AG08395 (cell line): ENCODE results near the gene CDH4.
"Not testable (repeated sequence)": the region's sequence is repeated elsewhere in the genome, so short reads cannot be mapped to it uniquely, and the experiment has no call there.

Experiments
- DNase-seq: peaks from one replicate; pipeline ENCODE4 v3.0.0; 2012; ENCODE audit warnings: mixed read lengths, low spot score

Gene CDH4

DNA sequence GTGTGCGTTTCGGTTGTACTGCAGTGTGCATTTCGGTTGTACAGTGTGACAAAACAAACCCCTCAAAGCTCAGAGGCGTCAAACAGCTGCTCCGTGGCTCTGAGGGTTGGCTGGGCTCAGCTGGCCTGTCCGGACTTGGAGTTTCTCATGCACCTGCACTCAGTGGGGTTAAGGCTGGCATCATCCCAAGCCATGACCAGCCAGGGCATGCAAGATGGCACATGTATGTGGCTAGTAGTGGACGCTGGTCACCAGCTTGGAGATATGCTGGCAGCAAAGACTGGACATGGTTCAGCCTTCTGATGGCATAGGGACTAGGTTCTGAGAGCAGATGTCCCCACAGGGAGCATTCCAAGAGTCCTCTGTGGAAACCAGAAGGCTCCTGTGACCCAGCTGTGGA is 187.2 kb downstream of the CDH4 start:
- DNase-seq, result no peak

DNA sequence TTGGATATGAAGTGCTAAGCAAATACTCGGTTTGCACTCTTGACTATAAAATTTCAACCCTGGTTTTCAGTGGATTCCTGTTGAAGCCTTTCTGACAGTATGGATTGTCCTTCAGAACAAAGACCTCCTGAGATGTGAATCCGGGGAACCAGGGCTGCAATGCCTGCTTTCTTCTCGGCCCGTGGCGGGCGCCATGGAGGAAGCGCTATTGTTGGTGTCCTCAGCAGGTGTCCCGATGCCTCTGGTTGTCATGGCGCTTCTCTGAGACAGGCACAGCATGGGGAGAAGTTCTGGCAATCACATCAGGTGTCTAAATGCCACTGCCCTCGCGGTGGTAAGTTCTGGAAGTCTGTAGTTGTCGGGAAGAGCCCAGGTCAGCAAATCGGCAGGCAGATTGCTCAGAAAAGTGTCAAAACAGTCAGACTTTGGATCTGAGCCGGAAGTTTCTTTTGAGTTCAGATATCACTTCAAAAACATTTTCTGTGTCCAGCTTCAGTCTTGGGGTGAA is 188.5 kb downstream of the CDH4 start:
- DNase-seq, result no peak

DNA sequence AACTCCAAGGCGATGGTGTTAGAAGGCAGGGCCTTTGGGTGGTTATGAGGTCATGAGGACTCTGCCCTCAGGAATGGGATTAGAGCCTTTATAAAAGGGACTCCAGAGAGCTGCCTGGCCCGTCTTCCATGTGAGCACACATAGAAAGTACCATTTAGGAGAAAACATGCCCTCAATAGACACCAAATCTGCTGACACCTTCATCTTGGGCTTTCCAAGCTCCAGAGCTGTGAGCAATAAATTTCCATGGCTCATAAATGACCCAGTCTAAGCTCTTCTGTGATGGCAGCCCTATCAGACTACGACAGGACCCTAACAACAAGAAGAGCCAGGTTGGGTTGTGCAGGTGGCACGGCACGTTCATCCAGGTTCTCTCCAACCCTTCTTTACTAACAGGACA is 189.5 kb downstream of the CDH4 start:
- DNase-seq, result no peak

GRCh38 chr20:61442075-61442670 is 190.1 kb downstream of the CDH4 start:
- no peak for DNase-seq

DNA sequence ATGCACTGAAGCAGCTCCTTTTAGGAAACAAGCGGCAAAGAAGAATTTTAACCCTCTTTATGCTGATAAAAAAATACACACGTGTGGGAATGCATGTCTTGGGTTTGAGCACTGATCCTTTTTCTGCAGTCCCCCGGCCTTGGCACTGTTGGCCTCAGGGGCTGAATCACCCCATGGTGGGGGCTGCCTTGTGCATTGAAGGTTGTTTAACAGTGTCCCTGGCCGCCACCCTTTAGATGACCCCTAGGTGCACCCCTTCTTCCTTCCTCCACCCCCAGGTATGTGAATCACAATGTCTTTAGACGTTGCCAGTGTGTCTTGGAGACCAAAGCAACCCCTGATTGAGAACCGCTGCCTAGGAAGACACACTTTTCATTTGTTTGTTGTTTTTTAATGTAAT is 190.7 kb downstream of the CDH4 start:
- DNase-seq, result no peak

GRCh38 chr20:61443443-61444126 is 191.5 kb downstream of the CDH4 start:
- DNase-seq, result no peak

DNA sequence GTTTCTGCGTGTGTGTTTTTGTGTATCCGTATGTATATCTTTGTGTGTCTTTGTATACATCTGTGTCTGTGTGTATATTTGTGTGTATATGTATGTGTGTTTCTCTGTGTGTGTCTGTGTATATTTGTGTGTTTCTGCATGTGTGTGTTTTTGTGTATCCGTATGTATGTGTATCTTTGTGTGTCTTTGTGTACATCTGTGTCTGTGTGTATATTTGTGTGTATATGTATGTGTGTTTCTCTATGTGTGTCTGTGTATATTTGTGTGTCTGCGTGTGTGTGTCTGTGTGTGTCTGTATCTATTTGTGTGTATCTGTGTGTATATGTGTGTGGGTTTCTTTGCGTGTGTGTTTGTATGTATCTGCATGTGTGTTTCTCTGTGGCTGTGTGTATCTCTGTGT is 192.6 kb downstream of the CDH4 start:
- no peak for DNase-seq

DNA sequence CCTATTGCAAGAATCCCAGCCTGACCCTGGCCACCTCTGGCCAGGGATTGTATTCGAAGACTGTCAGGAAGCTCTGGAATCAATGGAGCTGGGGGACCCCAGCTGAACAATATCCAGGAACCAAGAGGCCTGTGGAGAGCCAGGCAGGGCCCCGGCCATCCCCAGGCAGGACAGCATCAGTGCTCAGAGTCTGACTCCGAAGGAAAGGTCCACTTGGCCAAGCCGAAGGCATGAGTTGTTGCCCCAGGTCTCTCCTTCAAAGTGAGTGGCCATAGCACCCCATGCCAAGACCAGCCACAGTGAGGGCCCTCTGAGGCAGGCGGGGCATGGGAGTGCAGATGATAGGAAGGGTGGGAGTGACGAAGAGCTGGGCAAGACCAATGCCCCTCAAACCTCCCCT is 193.1 kb downstream of the CDH4 start:
- DNase-seq, result no peak

- no peak for DNase-seq
Measured at GRCh38 chr20:61445741-61446140, 193.7 kb downstream of the CDH4 start.

GRCh38 chr20:61447952-61448351 is 195.9 kb downstream of the CDH4 start:
- DNase-seq, result no peak

GRCh38 chr20:61448386-61448785 is 196.3 kb downstream of the CDH4 start:
- no peak for DNase-seq

DNA sequence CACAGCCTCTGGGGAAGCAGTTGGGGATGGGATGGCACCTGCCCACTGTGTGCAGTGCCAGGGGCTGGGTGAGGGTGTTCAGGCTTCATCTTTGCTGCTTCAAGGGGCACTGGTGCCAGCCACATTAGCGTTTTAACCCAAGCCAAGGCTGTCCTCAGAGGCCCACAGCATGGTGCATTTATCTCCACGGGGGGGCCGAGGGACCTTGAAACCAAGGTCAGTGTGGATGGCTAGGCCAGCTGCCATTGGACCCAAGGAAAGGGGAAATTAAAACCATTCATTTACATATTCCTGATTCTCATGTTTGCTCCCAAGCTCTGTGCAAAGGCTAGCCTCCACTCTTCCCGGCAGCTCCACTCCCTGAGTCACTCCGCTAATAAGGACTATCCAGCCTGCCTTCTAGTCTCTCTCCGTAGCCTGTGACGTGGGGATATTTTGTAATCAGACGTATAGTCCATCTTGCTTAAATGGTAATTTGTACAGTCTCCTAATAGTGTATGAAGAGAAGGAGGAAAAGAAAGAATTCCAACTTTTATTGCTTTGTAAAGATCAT is 197.1 kb downstream of the CDH4 start:
- no peak for DNase-seq

DNA sequence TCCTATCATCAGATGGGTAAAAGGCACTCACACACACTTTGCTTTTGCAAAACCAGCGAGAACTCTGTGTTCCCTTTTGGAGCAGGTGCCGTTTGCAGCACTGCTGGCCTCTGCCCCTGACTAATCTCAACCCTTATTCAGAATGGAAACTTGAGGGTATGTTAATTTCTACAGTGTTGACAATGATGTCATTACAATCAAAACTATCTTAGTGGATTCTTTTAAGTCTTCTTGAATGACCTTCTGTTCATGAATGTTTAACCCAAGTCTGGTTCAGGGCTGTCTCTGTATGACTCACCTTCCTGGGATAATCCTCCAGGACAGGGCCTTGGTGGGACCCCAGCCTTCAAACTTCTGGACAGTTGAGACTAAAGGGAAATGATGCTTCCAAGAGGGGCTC is 197.9 kb downstream of the CDH4 start:
- no peak for DNase-seq

DNA sequence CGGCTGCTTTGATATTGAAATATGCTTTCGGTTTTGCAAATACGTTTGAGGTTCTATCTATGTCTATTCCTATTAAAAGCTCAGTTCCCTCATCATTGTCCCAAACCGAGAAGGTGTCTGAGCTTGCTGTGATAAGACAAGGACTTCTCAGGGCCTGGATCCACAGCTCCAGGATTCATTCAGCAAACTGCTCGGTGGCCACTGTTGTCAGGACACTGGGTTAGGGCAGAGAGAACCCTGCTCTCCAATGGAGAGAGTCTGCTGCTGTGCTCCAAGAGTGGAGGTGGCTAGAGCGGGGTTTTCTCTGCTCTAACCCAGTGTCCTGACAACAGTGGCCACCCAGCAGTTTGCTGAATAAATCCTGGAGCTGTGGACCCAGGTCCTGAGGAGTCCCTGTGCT is 198.5 kb downstream of the CDH4 start:
- DNase-seq, result no peak

GRCh38 chr20:61451009-61451408 is 198.9 kb downstream of the CDH4 start:
- DNase-seq, result no peak

- no peak for DNase-seq
Measured at GRCh38 chr20:61451953-61452352, 199.9 kb downstream of the CDH4 start.

DNA sequence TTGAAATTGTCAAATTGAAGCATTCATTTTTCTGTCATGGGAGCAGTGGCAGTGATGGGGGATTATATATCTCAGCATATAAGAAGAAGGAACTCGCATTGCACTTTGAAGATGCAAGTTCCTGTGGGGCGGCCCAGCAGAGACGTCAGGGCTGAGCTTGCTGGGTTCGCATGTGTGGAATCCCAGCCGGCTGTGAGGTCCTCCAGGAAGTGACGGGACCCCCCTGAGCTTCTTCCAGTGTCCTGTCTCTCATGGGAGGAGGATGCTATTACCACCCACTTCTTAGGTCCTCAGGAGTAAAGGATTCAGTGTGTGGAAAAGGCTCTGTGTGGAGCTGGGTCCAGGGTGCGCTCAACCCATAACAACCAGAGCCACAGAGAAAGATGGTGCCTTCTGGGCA is 201.2 kb downstream of the CDH4 start:
- DNase-seq, result no peak

DNA sequence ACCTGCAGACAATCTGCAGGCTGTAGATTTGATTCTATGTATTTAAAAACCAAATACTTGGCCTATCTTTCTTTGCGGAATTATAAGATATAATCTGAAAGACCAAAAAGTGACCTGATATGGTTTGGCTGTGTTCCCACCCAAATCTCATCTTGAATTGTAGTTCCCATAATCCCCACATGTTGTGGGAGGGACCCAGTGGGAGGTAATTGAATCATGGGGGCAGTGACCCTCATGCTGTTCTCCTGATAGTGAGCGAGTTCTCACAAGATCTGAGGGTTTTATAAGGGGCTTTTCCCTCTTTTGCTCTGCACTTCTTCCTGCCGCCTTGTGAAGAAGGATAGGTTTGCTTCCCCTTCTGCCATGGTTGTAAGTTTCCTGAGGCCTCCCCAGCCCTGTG is 201.6 kb downstream of the CDH4 start:
- not testable (repeated sequence) for DNase-seq

DNA sequence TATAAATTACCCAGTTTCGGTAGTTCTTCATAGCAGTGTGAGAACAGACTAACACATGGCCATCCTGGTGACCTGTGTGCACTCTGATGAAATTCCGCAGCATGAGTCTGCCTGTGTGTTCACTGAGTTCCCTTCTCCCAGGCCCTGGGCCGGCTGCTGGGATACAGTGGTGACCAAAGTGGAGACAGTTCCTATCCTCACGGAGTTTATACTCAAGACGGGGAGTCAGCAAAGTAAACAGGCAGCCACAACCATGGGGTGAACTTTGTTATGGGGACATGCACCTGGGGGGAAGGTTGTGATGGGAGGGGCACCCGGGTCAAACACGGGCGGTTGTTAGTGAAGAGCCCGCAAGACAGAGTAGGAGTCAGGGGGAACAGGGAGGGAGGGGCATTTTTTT is 202.0 kb downstream of the CDH4 start:
- no peak for DNase-seq

- DNase-seq, result no peak
Measured at GRCh38 chr20:61455508-61456215, 203.6 kb downstream of the CDH4 start.

GRCh38 chr20:61457725-61458124 is 205.7 kb downstream of the CDH4 start:
- DNase-seq, result no peak

DNA sequence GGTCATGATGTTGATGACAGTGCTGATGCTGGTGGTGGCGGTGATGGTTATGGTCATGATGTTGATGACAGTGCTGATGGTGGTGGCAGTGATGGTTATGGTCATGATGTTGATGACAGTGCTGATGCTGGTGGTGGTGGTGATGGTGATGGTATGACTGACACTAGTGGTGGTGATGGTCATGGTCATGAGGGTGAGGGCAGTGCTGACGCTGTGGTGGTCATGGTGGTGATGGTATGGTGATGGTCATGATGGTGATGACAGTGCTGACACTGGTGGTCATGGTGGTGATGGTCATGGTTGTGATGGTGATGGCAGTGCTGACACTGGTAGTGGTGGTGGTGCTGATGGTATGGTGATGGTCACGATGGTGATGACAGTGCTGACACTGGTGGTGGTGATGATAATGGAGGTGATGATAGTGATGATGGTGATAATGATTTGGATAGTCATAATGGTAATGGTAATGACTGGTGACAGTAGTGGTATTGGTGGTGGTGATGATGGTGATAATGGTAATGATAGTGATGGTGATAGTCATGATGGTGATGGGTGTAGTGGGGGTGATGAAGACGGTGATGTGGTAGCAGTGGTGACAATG is 206.2 kb downstream of the CDH4 start:
- DNase-seq, result no peak

DNA sequence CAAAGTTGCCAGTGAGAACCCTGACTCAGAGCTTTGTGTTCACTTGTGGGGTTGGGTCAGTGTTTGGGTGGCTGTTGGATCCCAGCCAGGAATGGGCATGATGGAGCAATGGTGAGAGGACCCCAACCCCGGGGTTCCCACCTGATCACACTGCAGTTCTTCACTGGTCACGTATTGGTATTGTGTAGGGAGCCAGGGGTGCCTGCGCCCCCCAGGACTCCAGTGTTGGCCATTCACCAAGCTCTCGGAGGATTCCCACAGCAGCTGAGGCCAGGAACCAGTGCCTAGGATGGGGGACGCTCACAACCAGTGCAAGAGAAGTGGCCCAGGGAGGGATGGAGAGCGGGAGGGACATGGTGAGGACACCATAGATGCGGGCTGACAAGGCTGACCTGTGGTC is 207.2 kb downstream of the CDH4 start:
- no peak for DNase-seq
